ENCODE measurements around the gene TRERF1. TPM values are rescaled to one million over a fixed set of nuclear protein-coding genes. Genes with fewer than 3 reads are reported as not detected.

The TRERF1 gene
- total RNA-seq, 1 experiment from 2014 or later = 13.9 TPM

DNA sequence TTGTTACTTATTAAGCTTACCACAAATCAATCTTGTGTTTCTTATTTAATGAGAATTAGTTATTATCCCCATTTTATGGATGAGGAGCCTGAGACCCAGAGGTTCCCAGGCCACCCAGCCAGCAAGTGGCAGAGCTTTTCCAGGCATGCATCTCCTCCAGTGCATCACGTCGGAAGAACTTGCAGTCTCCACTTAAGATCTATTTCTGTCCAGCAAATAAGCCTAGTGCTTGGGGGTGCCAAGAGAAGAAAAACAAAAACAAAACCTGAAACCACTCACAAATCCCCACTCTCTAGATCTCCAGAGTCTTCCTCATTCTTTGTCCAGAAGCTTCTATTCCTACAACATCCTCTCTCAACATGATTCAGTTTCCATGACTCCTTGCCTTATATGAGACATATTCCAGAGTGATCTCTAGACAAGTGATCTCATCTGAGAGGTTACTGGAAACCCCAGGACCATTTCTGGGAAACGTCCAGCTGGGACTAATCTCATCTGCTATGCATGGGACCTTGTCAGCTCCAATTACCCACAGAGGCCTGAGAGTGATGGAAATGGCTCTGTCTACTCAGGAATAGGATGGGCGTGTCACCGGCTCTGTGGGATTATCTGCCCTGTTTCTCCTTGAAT, 261.1 kb downstream of the TRERF1 start:
- H4K20me1 ChIP-seq (ENCODE audit: low read length) = no peaks in the 10 kb centered on the region
- DNase-seq (no peak), ATAC-seq (no peak)
- no peaks in the 10 kb centered on the region for H3F3A ChIP-seq (ENCODE audit: low read length, unreplicated experiment)
- no peaks in the 10 kb centered on the region for H3K9me2 ChIP-seq (replicated peaks; ENCODE audit: low read length)
- H3K4me2 ChIP-seq (ENCODE audit: low read length) = no peak overlapping the region
- ChIA-PET POLR2A (ENCODE audit: unreplicated experiment) (no interaction called here), CTCF (no interaction called here)
- no peaks in the 10 kb centered on the region for H3K9me3 ChIP-seq (ENCODE audit: low read length)
- H3K27ac ChIP-seq (ENCODE audit: low read length) = no peak overlapping the region
- H3K36me3 ChIP-seq (ENCODE audit: low read depth, low read length) = no peaks in the 10 kb centered on the region
- intact Hi-C loops (cut with micrococcal nuclease) = no loop called here
- no peaks in the 10 kb centered on the region for H3K27me3 ChIP-seq (ENCODE audit: low read length)
- no peak overlapping the region for H3K4me3 ChIP-seq (ENCODE audit: low read length)
- no peak overlapping the region for H3K9ac ChIP-seq (ENCODE audit: low read length)
- no peak overlapping the region for H2AFZ ChIP-seq (ENCODE audit: low read length)
- BruUV-seq (replicated peaks) = no TSS peak
- peaks cover 17% of the 10 kb centered on the region for H3K4me1 ChIP-seq (ENCODE audit: insufficient read depth, low read length)
- no peak for TF ChIP-seq EZH2phosphoT487 (IDR thresholded peaks at IDR 0.05; ENCODE audit: borderline replicate concordance, low read length)
- no peak for TF ChIP-seq CTCF (conservative IDR thresholded peaks at IDR 0.05; ENCODE audit: low read depth, low read length)
- TF ChIP-seq EZH2 (IDR thresholded peaks at IDR 0.05; ENCODE audit: low read length, unreplicated experiment) = no peak
- no peaks in the 10 kb centered on the region for H3K79me2 ChIP-seq (ENCODE audit: low read length)

GRCh38 chr6:42188406-42188805, 263.3 kb downstream of the TRERF1 start:
- BruUV-seq (replicated peaks) = no TSS peak
- Histone ChIP-seq H3K27ac (ENCODE audit: low read length) (no peak overlapping the region), H3K27me3 (ENCODE audit: low read length) (no peaks in the 10 kb centered on the region), H3K9me3 (ENCODE audit: low read length) (no peaks in the 10 kb centered on the region), H2AFZ (ENCODE audit: low read length) (no peak overlapping the region), H3K36me3 (ENCODE audit: low read depth, low read length) (no peaks in the 10 kb centered on the region), H3F3A (ENCODE audit: low read length, unreplicated experiment) (no peaks in the 10 kb centered on the region), H3K9ac (ENCODE audit: low read length) (no peak overlapping the region), H3K4me3 (ENCODE audit: low read length) (no peak overlapping the region), H4K20me1 (ENCODE audit: low read length) (no peaks in the 10 kb centered on the region), H3K4me1 (ENCODE audit: insufficient read depth, low read length) (peaks cover 13% of the 10 kb centered on the region), H3K9me2 (replicated peaks; ENCODE audit: low read length) (no peaks in the 10 kb centered on the region), H3K4me2 (ENCODE audit: low read length) (no peak overlapping the region), H3K79me2 (ENCODE audit: low read length) (no peaks in the 10 kb centered on the region)
- no peak for TF ChIP-seq EZH2phosphoT487 (IDR thresholded peaks at IDR 0.05; ENCODE audit: borderline replicate concordance, low read length)
- no peak for TF ChIP-seq EZH2 (IDR thresholded peaks at IDR 0.05; ENCODE audit: low read length, unreplicated experiment)
- TF ChIP-seq CTCF (conservative IDR thresholded peaks at IDR 0.05; ENCODE audit: low read depth, low read length) = no peak
- no peak for ATAC-seq
- POLR2A ChIA-PET (ENCODE audit: unreplicated experiment) = no interaction called here
- DNase-seq = no peak
- CTCF ChIA-PET = no interaction called here
- intact Hi-C loops (cut with micrococcal nuclease) = no loop called here

GRCh38 chr6:42185597-42185996, 266.1 kb downstream of the TRERF1 start:
- intact Hi-C loops (cut with micrococcal nuclease) = no loop called here
- DNase-seq (no peak), ATAC-seq (no peak)
- H3K4me1 ChIP-seq (ENCODE audit: insufficient read depth, low read length) = no peaks in the 10 kb centered on the region
- H3K27me3 ChIP-seq (ENCODE audit: low read length) = no peaks in the 10 kb centered on the region
- H3K79me2 ChIP-seq (ENCODE audit: low read length) = no peaks in the 10 kb centered on the region
- H3K9me2 ChIP-seq (replicated peaks; ENCODE audit: low read length) = no peaks in the 10 kb centered on the region
- no peaks in the 10 kb centered on the region for H3K36me3 ChIP-seq (ENCODE audit: low read depth, low read length)
- no peak overlapping the region for H3K9ac ChIP-seq (ENCODE audit: low read length)
- no peaks in the 10 kb centered on the region for H3F3A ChIP-seq (ENCODE audit: low read length, unreplicated experiment)
- H3K27ac ChIP-seq (ENCODE audit: low read length) = no peak overlapping the region
- H3K4me3 ChIP-seq (ENCODE audit: low read length) = no peak overlapping the region
- no peak for TF ChIP-seq EZH2phosphoT487 (IDR thresholded peaks at IDR 0.05; ENCODE audit: borderline replicate concordance, low read length)
- H3K4me2 ChIP-seq (ENCODE audit: low read length) = no peak overlapping the region
- ChIA-PET POLR2A (ENCODE audit: unreplicated experiment) (no interaction called here), CTCF (interaction anchor here (0.6 kb wide), 1 partner anchor 29 kb away, joined by 3 read pairs; no protein-coding TSS in a partner anchor)
- H3K9me3 ChIP-seq (ENCODE audit: low read length) = no peaks in the 10 kb centered on the region
- BruUV-seq (replicated peaks) = no TSS peak
- H4K20me1 ChIP-seq (ENCODE audit: low read length) = no peaks in the 10 kb centered on the region
- no peak overlapping the region for H2AFZ ChIP-seq (ENCODE audit: low read length)
